Right atrium auricular region (tissue), 2 donors: ENCODE data around the gene NDUFS3. TPM values are rescaled to one million over a fixed set of nuclear protein-coding genes. Genes with fewer than 3 reads are reported as not detected.
A peak's percentile ranks its signal among the peaks of the same experiment; 100 is the strongest.

Experiments used
- DNase-seq: peaks from one replicate; pipeline ENCODE4 v3.0.0-alpha.2; 2019; ENCODE audit warnings: low spot score
- H3K27ac ChIP-seq, 2 donors: fragments of 200-600 bp; sonication (generic); 1 replicate in 1 of 2; 2 replicates in 1 of 2; pipeline ENCODE4 v1.5.1; 2016 to 2019
- H3K27me3 ChIP-seq, 2 donors: fragments of 200-600 bp; sonication (generic); one replicate each; pipeline versions ENCODE4 v1.5.1 to v1.6.0; 2017 to 2019
- H3K36me3 ChIP-seq: fragments of 200-600 bp; sonication (generic); one replicate; pipeline ENCODE4 v1.5.1; 2016
- H3K4me1 ChIP-seq, 2 donors: fragments of 200-600 bp; sonication (generic); one replicate each; pipeline versions ENCODE4 v1.5.1 to v1.6.0; 2017 to 2019
- H3K4me3 ChIP-seq, 2 donors: fragments of 200-600 bp; sonication (generic); 1 replicate in 1 of 2; 2 replicates in 1 of 2; pipeline ENCODE4 v1.5.1; 2017 to 2019; ENCODE audit warnings: mild to moderate bottlenecking in 1 of 2, moderate library complexity in 1 of 2
- H3K9me3 ChIP-seq, 2 donors: fragments of 200-600 bp; sonication (generic); one replicate each; pipeline ENCODE4 v1.5.1; 2019
- CTCF ChIP-seq, 2 donors: fragments of 200-600 bp; sonication (generic); IDR thresholded peaks; one replicate each; pipeline ENCODE4 v1.5.1; 2019; ENCODE audit warnings: antibody characterized with exemption in 2 of 2
- total RNA-seq, 2 donors: library from RNA; depleted of rRNA; stranded (reverse); fragments of >200 nt; gene quantifications; one replicate each; pipeline ENCODE4 v1.1.0, GENCODE V29; 2016

Gene NDUFS3
- total RNA-seq, 2 donors from 2014 or later, result 93.4 to 125 TPM

GRCh38 chr11:47593934-47594855 is 15.3 kb downstream of the NDUFS3 start, which contains the start of gene C1QTNF4:
C1QTNF4 (minus strand) TSS chr11:47594411; CDS start chr11:47590810, 3,601 bp downstream.
- no peak for TF ChIP-seq CTCF (IDR thresholded peaks at IDR 0.05)
- H3K4me3 ChIP-seq, result peak within 1 kb of the TSS in 1 of 2 donors; percentile 30
- peaks cover 14 to 17% of the 10 kb centered on the region in 2 donors for H3K27me3 ChIP-seq
- no peak for DNase-seq
- H3K9me3 ChIP-seq, result no peaks in the 10 kb centered on the region
- no peak within 1 kb of the TSS for H3K27ac ChIP-seq
- H3K36me3 ChIP-seq, result no peaks in the 10 kb centered on the region
- H3K4me1 ChIP-seq, result peaks cover 0 to 18% of the 10 kb centered on the region in 2 donors

- DNase-seq, result no peak
- H3K27me3 ChIP-seq, result peaks cover 14 to 17% of the 10 kb centered on the region in 2 donors
- H3K4me3 ChIP-seq, result no peak overlapping the region
- no peak for TF ChIP-seq CTCF (IDR thresholded peaks at IDR 0.05)
- no peaks in the 10 kb centered on the region for H3K9me3 ChIP-seq
- no peak overlapping the region for H3K27ac ChIP-seq
- H3K36me3 ChIP-seq, result no peaks in the 10 kb centered on the region
- peaks cover 0 to 18% of the 10 kb centered on the region in 2 donors for H3K4me1 ChIP-seq
Observed at GRCh38 chr11:47595029-47595428, 16.2 kb downstream of the NDUFS3 start.

GRCh38 chr11:47595967-47596366 is 17.1 kb downstream of the NDUFS3 start:
- no peaks in the 10 kb centered on the region for H3K9me3 ChIP-seq
- no peak overlapping the region for H3K27ac ChIP-seq
- no peaks in the 10 kb centered on the region for H3K36me3 ChIP-seq
- no peak for DNase-seq
- H3K4me1 ChIP-seq, result peaks cover 0 to 18% of the 10 kb centered on the region in 2 donors
- no peak overlapping the region for H3K4me3 ChIP-seq
- peaks cover 10 to 13% of the 10 kb centered on the region in 2 donors for H3K27me3 ChIP-seq
- TF ChIP-seq CTCF (IDR thresholded peaks at IDR 0.05), result no peak

- H3K9me3 ChIP-seq, result no peaks in the 10 kb centered on the region
- TF ChIP-seq CTCF (IDR thresholded peaks at IDR 0.05), result no peak
- no peaks in the 10 kb centered on the region for H3K27me3 ChIP-seq
- H3K4me3 ChIP-seq, result no peak overlapping the region
- no peaks in the 10 kb centered on the region for H3K36me3 ChIP-seq
- no peak overlapping the region for H3K27ac ChIP-seq
- H3K4me1 ChIP-seq, result peaks cover 0 to 1% of the 10 kb centered on the region in 2 donors
- DNase-seq, result no peak
Observed at GRCh38 chr11:47599902-47600301, 21.0 kb downstream of the NDUFS3 start.

GRCh38 chr11:47603295-47603694 is 24.4 kb downstream of the NDUFS3 start:
- TF ChIP-seq CTCF (IDR thresholded peaks at IDR 0.05), result no peak
- Histone ChIP-seq H3K27ac (no peak overlapping the region), H3K27me3 (no peaks in the 10 kb centered on the region), H3K4me1 (peaks cover 0 to 29% of the 10 kb centered on the region in 2 donors), H3K9me3 (no peaks in the 10 kb centered on the region), H3K4me3 (no peak overlapping the region), H3K36me3 (no peaks in the 10 kb centered on the region)
- no peak for DNase-seq
